PC-3 (cell line): ENCODE measurements around the gene UCK2.

Source experiments
- EZH2 ChIP-seq: fragments of 300-600 bp; sonication (generic); IDR thresholded peaks from one replicate; pipeline ENCODE4 v1.6.1; 2017; ENCODE audit warnings: antibody characterized with exemption, mild to moderate bottlenecking, low read length; ENCODE audit not compliant: unreplicated experiment
- TF ChIP-seq, protein P1 (sequence below): fragments of 300-600 bp; sonication (generic); conservative IDR thresholded peaks from 2 replicates; pipeline ENCODE4 v1.5.1; 2017; ENCODE audit warnings: antibody characterized with exemption, low read depth, mild to moderate bottlenecking, low read length

DNA sequence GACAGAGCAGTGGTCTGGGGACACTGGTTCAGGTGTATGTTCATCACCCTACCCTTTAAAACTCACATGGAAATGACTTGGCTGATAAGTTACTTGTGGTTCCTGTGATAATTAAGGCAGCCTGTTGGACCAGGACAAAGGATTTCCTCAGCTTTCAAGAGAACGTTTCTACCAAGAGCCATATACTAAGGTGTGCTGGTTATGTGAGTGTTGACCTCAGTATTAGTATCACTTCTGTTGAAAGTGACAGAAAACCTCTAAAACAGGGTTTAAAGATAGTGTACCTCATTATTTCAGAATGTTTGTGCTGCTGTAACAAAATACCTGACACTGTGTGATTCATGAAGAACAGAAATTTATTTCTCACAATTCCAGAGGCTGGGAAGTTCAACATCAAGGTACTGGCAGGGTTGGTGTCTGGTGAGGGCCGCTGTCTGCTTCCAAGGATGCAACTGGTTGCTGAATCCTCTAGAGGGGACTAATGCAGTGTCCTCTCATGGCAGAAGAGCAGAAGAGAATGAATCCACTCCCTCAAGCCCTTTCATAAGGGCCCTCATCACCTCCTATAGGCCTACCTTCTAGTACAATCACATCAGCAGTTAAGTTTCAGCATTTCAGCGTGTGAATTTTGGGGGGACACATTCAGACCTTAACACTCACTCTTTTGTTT is 54.9 kb downstream of the UCK2 start:
- TF ChIP-seq, protein P1, sequence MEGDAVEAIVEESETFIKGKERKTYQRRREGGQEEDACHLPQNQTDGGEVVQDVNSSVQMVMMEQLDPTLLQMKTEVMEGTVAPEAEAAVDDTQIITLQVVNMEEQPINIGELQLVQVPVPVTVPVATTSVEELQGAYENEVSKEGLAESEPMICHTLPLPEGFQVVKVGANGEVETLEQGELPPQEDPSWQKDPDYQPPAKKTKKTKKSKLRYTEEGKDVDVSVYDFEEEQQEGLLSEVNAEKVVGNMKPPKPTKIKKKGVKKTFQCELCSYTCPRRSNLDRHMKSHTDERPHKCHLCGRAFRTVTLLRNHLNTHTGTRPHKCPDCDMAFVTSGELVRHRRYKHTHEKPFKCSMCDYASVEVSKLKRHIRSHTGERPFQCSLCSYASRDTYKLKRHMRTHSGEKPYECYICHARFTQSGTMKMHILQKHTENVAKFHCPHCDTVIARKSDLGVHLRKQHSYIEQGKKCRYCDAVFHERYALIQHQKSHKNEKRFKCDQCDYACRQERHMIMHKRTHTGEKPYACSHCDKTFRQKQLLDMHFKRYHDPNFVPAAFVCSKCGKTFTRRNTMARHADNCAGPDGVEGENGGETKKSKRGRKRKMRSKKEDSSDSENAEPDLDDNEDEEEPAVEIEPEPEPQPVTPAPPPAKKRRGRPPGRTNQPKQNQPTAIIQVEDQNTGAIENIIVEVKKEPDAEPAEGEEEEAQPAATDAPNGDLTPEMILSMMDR: no peak
- TF ChIP-seq EZH2: no peak
